ENCODE results near the gene CSRP2.

DNA sequence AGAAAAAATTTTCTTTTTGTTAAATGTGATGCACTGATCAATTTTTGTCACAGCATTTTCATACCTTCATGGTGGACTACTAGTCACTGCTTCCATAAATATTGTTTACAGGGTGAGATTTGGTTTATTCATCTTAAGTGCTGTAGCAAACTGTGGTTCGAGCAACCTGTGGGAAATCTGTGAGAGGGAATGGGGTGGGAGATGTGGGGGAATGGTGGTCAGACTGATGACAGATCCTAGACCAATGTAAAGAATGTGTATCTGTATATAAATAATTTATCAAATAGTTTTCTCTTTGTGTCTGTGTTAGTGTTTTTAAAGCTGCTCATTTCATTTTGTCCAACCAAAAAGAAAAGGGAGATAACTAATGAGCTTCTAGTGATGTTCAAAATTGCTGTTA is 26.7 kb downstream of the CSRP2 start:
- TF ChIP-seq, protein P1, sequence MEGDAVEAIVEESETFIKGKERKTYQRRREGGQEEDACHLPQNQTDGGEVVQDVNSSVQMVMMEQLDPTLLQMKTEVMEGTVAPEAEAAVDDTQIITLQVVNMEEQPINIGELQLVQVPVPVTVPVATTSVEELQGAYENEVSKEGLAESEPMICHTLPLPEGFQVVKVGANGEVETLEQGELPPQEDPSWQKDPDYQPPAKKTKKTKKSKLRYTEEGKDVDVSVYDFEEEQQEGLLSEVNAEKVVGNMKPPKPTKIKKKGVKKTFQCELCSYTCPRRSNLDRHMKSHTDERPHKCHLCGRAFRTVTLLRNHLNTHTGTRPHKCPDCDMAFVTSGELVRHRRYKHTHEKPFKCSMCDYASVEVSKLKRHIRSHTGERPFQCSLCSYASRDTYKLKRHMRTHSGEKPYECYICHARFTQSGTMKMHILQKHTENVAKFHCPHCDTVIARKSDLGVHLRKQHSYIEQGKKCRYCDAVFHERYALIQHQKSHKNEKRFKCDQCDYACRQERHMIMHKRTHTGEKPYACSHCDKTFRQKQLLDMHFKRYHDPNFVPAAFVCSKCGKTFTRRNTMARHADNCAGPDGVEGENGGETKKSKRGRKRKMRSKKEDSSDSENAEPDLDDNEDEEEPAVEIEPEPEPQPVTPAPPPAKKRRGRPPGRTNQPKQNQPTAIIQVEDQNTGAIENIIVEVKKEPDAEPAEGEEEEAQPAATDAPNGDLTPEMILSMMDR (IDR thresholded peaks at IDR 0.05) = no peak
- TF ChIP-seq POLR2A (IDR thresholded peaks at IDR 0.05) = no peak
